ENCODE data around the gene LENG9.

- no peak for TF ChIP-seq CTCF (IDR thresholded peaks at IDR 0.05; ENCODE audit: poor library complexity)
- TF ChIP-seq EZH2 (IDR thresholded peaks at IDR 0.05; ENCODE audit: borderline replicate concordance): no peak
- TF ChIP-seq EZH2phosphoT487 (IDR thresholded peaks at IDR 0.05; ENCODE audit: low read depth, severe bottlenecking, unreplicated experiment): no peak
Measured at GRCh38 chr19:54424201-54424600, 39.4 kb downstream of the LENG9 start.

Data from hepatocyte (in vitro differentiated cells).